Sigmoid colon (tissue), 4 donors: ENCODE measurements around the gene LFNG.

Experiments
- EP300 ChIP-seq, 4 donors: sonication (generic); formaldehyde crosslinking; IDR thresholded peaks; one replicate each; pipeline ENCODE4 v1.6.1; 2017; ENCODE audit warnings: antibody characterized with exemption in 4 of 4
- POLR2A ChIP-seq, 2 donors: fragments of 450-650 bp; IDR thresholded peaks; one replicate each; pipeline ENCODE4 v1.6.1; 2016; ENCODE audit warnings: antibody characterized with exemption in 2 of 2, mild to moderate bottlenecking in 2 of 2, moderate library complexity in 2 of 2
- POLR2AphosphoS5 ChIP-seq, 4 donors: sonication (generic); formaldehyde crosslinking; IDR thresholded peaks; one replicate each; pipeline ENCODE4 v1.6.1; 2017; ENCODE audit warnings: antibody characterized with exemption in 4 of 4
- TF ChIP-seq, protein P1 (sequence below), 4 experiments: fragments of 450-650 bp in 3 of 4; fragments of 200-600 bp in 1 of 4; IDR thresholded peaks; one replicate each; pipeline ENCODE4 v1.5.1; 2016 to 2019; ENCODE audit warnings: antibody characterized with exemption in 4 of 4, mild to moderate bottlenecking in 3 of 4, moderate library complexity in 2 of 4

DNA sequence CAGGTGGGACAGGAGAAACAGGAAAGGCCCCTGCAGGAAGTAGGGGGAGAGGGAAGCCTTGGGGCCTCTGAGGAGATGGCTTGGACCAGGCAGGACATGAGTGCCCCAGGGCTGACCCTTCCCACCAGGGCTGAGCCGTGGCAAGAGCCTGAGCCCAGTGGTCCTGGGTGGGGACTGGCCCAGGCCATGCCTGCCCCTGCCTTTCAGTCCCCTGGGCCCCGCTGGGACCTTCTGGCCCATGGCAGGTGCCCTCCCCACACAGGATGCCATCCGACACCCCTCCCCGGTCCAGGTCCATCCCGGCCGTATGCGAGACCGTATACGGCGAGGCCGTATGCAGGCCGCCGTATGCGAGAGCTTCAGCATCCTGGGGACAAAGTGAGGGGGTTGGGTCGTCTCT, 45.4 kb upstream of the LFNG start:
- TF ChIP-seq, protein P1, sequence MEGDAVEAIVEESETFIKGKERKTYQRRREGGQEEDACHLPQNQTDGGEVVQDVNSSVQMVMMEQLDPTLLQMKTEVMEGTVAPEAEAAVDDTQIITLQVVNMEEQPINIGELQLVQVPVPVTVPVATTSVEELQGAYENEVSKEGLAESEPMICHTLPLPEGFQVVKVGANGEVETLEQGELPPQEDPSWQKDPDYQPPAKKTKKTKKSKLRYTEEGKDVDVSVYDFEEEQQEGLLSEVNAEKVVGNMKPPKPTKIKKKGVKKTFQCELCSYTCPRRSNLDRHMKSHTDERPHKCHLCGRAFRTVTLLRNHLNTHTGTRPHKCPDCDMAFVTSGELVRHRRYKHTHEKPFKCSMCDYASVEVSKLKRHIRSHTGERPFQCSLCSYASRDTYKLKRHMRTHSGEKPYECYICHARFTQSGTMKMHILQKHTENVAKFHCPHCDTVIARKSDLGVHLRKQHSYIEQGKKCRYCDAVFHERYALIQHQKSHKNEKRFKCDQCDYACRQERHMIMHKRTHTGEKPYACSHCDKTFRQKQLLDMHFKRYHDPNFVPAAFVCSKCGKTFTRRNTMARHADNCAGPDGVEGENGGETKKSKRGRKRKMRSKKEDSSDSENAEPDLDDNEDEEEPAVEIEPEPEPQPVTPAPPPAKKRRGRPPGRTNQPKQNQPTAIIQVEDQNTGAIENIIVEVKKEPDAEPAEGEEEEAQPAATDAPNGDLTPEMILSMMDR (IDR thresholded peaks at IDR 0.05): no peak
- TF ChIP-seq EP300 (IDR thresholded peaks at IDR 0.05) (no peak), POLR2A (IDR thresholded peaks at IDR 0.05) (no peak), POLR2AphosphoS5 (IDR thresholded peaks at IDR 0.05) (no peak)
